CD4-positive, alpha-beta memory T cell (primary cell): ENCODE results near the gene TOP3B. TPM values are rescaled to one million over a fixed set of nuclear protein-coding genes. Genes with fewer than 3 reads are reported as not detected.

Source experiments
- CTCF ChIA-PET: fragments of 350-600 bp; sonication (Branson Sonifier 250); formaldehyde crosslinking; loops from one replicate; lab custom pipeline; 2021; ENCODE audit warnings: inconsistent platforms; ENCODE audit not compliant: partially characterized antibody; lab: Charles Lee
- POLR2A ChIA-PET: fragments of 350-600 bp; sonication (Branson Sonifier 250); formaldehyde crosslinking; loops from one replicate; lab custom pipeline; 2021; ENCODE audit not compliant: partially characterized antibody; lab: Charles Lee
- DNase-seq, 5 donors: peaks; one replicate each; pipeline versions ENCODE4 v3.0.0 to v3.0.0-alpha.2; 2020 to 2022; ENCODE audit warnings: mixed read lengths in 1 of 5
- H3K27ac ChIP-seq: one replicate; pipeline ENCODE4 v1.7.0; 2013; ENCODE audit warnings: low read depth, low read length
- H3K27me3 ChIP-seq: 2 replicates; pipeline ENCODE4 v1.7.0; 2013; ENCODE audit warnings: mild to moderate bottlenecking, low read length, moderate library complexity; ENCODE audit not compliant: insufficient read depth
- H3K36me3 ChIP-seq: 2 replicates; pipeline ENCODE4 v1.7.0; 2013; ENCODE audit warnings: mild to moderate bottlenecking, low read length, moderate library complexity; ENCODE audit not compliant: insufficient read depth
- H3K4me1 ChIP-seq: 2 replicates; pipeline ENCODE4 v1.7.0; 2013; ENCODE audit warnings: mild to moderate bottlenecking, low read length, moderate library complexity; ENCODE audit not compliant: insufficient read depth
- H3K4me3 ChIP-seq, 2 donors: one replicate each; pipeline ENCODE4 v1.7.0; 2013; ENCODE audit warnings: low read length in 2 of 2, mild to moderate bottlenecking in 1 of 2
- H3K9me3 ChIP-seq, 2 donors: one replicate each; pipeline ENCODE4 v1.7.0; 2013; ENCODE audit warnings: low read length in 2 of 2, control low read depth in 1 of 2; ENCODE audit not compliant: control insufficient read depth in 1 of 2
- H3K27ac Mint-ChIP-seq, 7 donors: one replicate each; pipeline ENCODE4 v1.8.0; 2020 to 2021; ENCODE audit warnings: mixed read lengths in 7 of 7, mild to moderate bottlenecking in 6 of 7, inconsistent platforms in 3 of 7, moderate library complexity in 3 of 7
- H3K27me3 Mint-ChIP-seq, 2 donors: one replicate each; pipeline ENCODE4 v1.8.0; 2020 to 2021; ENCODE audit warnings: mixed read lengths in 2 of 2
- H3K36me3 Mint-ChIP-seq, 2 donors: one replicate each; pipeline ENCODE4 v1.8.0; 2020 to 2021; ENCODE audit warnings: mixed read lengths in 2 of 2, inconsistent platforms in 1 of 2, mild to moderate bottlenecking in 1 of 2
- H3K4me1 Mint-ChIP-seq, 4 donors: one replicate each; pipeline ENCODE4 v1.8.0; 2020 to 2021; ENCODE audit warnings: mixed read lengths in 4 of 4, mild to moderate bottlenecking in 1 of 4
- H3K4me3 Mint-ChIP-seq, 8 donors: one replicate each; pipeline ENCODE4 v1.8.0; 2020 to 2021; ENCODE audit warnings: mixed read lengths in 8 of 8, mild to moderate bottlenecking in 7 of 8, moderate library complexity in 6 of 8, inconsistent platforms in 3 of 8
- H3K9me3 Mint-ChIP-seq, 8 donors: one replicate each; pipeline ENCODE4 v1.8.0; 2020 to 2021; ENCODE audit warnings: mixed read lengths in 8 of 8, mild to moderate bottlenecking in 5 of 8, inconsistent platforms in 3 of 8, moderate library complexity in 1 of 8
- intact Hi-C: fragments of 100-400 bp; cut with micrococcal nuclease; formaldehyde crosslinking; loops from one replicate; pipeline ENCODE4 v1.15.1; 2023
- polyA plus RNA-seq, 2 donors: library from polyadenylated mRNA; unstranded; fragments of 300-500 nt; fragmentation: Illumina TruSeq; gene quantifications; one replicate each; pipeline ENCODE4 v1.2.3, GENCODE V29; 2021
- total RNA-seq, 2 experiments: library from RNA; stranded (reverse); gene quantifications; one replicate each; pipeline ENCODE4 v1.2.3, GENCODE V29; 2021

The TOP3B gene
- total and polyA plus RNA-seq, 4 experiments from 2014 or later = 8.6 to 81.1 (median 46.9) TPM

- no peaks in the 10 kb centered on the region for H3K9me3 Mint-ChIP-seq
- peak overlapping the region in 1 of 7 donors; percentile 46 for H3K27ac Mint-ChIP-seq
- Histone ChIP-seq H3K4me3 (no peak overlapping the region), H3K27me3 (no peaks in the 10 kb centered on the region), H3K36me3 (peaks cover 26% of the 10 kb centered on the region), H3K27ac (no peak overlapping the region), H3K4me1 (no peaks in the 10 kb centered on the region), H3K9me3 (no peaks in the 10 kb centered on the region)
- POLR2A ChIA-PET = no interaction called here
- H3K4me3 Mint-ChIP-seq = no peak overlapping the region
- no peaks in the 10 kb centered on the region for H3K27me3 Mint-ChIP-seq
- CTCF ChIA-PET = interaction anchor here (1.7 kb wide), 1 partner anchor 12 kb away, joined by 4 read pairs; no protein-coding TSS in a partner anchor
- intact Hi-C loops = no loop called here
- DNase-seq = no peak
- H3K36me3 Mint-ChIP-seq = peaks cover 12 to 48% of the 10 kb centered on the region in 2 donors
- H3K4me1 Mint-ChIP-seq = no peaks in the 10 kb centered on the region
These were observed 22.1 kb downstream of the TOP3B start for GRCh38 chr22:21960200-21961126.

GRCh38 chr22:21959274-21960074 is 23.1 kb downstream of the TOP3B start:
- H3K36me3 Mint-ChIP-seq = peaks cover 8 to 40% of the 10 kb centered on the region in 2 donors
- no peak for DNase-seq
- Histone ChIP-seq H3K27ac (no peak overlapping the region), H3K27me3 (no peaks in the 10 kb centered on the region), H3K36me3 (peaks cover 21% of the 10 kb centered on the region), H3K4me3 (no peak overlapping the region), H3K9me3 (no peaks in the 10 kb centered on the region), H3K4me1 (no peaks in the 10 kb centered on the region)
- CTCF ChIA-PET = interaction anchor here (1.7 kb wide), 1 partner anchor 13 kb away, joined by 4 read pairs; no protein-coding TSS in a partner anchor
- H3K27me3 Mint-ChIP-seq = no peaks in the 10 kb centered on the region
- POLR2A ChIA-PET = interaction anchor here (1.0 kb wide), 1 partner anchor 8 kb away, joined by 3 read pairs; no protein-coding TSS in a partner anchor
- H3K9me3 Mint-ChIP-seq = no peaks in the 10 kb centered on the region
- H3K4me1 Mint-ChIP-seq = no peaks in the 10 kb centered on the region
- intact Hi-C loops = no loop called here
- H3K4me3 Mint-ChIP-seq = no peak overlapping the region
- H3K27ac Mint-ChIP-seq = no peak overlapping the region

GRCh38 chr22:21958360-21959273 is 24.0 kb downstream of the TOP3B start:
- H3K27me3 Mint-ChIP-seq = no peaks in the 10 kb centered on the region
- Histone ChIP-seq H3K36me3 (peaks cover 13% of the 10 kb centered on the region), H3K4me1 (no peaks in the 10 kb centered on the region), H3K27ac (no peak overlapping the region), H3K9me3 (no peaks in the 10 kb centered on the region), H3K27me3 (no peaks in the 10 kb centered on the region), H3K4me3 (no peak overlapping the region)
- H3K4me3 Mint-ChIP-seq = no peak overlapping the region
- peak overlapping the region in 1 of 7 donors; percentile 75 for H3K27ac Mint-ChIP-seq
- no peak for DNase-seq
- ChIA-PET POLR2A (interaction anchor here (1.0 kb wide), 1 partner anchor 9 kb away, joined by 3 read pairs; no protein-coding TSS in a partner anchor), CTCF (interaction anchor here (1.7 kb wide), 1 partner anchor 14 kb away, joined by 4 read pairs; no protein-coding TSS in a partner anchor)
- no peaks in the 10 kb centered on the region for H3K4me1 Mint-ChIP-seq
- H3K36me3 Mint-ChIP-seq = peaks cover 8 to 34% of the 10 kb centered on the region in 2 donors
- intact Hi-C loops = no loop called here
- H3K9me3 Mint-ChIP-seq = no peaks in the 10 kb centered on the region

- peak within 1 kb of the TSS; percentile 37 to 70 for H3K4me3 ChIP-seq
- Mint-ChIP-seq H3K27ac (peak within 1 kb of the TSS; percentile 46 to 86 (median 77)), H3K4me3 (peak within 1 kb of the TSS; percentile 82 to 90 (median 85)), H3K4me1 (peaks cover 8 to 28% (median 11%) of the 10 kb centered on the region in 4 donors), H3K9me3 (no peaks in the 10 kb centered on the region), H3K27me3 (no peaks in the 10 kb centered on the region), H3K36me3 (no peaks in the 10 kb centered on the region)
- intact Hi-C loops = loop anchor here (2.0 kb wide), 3 partner anchors 14 to 240 kb away; partner anchors contain the start of gene MAPK1
- ChIA-PET CTCF (interaction anchor here (0.8 to 7.1 kb wide), 7 partner anchors 10 to 240 kb away, joined by 3 to 85 read pairs (median 4); no protein-coding TSS in a partner anchor), POLR2A (interaction anchor here (0.8 to 2.1 kb wide), 5 partner anchors 10 to 217 kb away, joined by 3 to 21 read pairs (median 4); partner anchors contain the start of gene TOP3B)
- DNase-seq = peak; percentile 80 to 96 (median 91)
- no peaks in the 10 kb centered on the region for H3K9me3 ChIP-seq
- no peaks in the 10 kb centered on the region for H3K27me3 ChIP-seq
- peaks cover 24% of the 10 kb centered on the region for H3K4me1 ChIP-seq
- peak within 1 kb of the TSS; percentile 46 for H3K27ac ChIP-seq
- H3K36me3 ChIP-seq = no peaks in the 10 kb centered on the region
These were observed 29.7 kb downstream of the TOP3B start, which contains the start of gene PPM1F for GRCh38 chr22:21952586-21953571. TSS of gene PPM1F (minus strand) at chr22:21952848. CDS start at chr22:21946048, 6,800 bp downstream.

- peaks cover 11 to 31% (median 12%) of the 10 kb centered on the region in 4 donors for H3K4me1 Mint-ChIP-seq
- peak overlapping the region; percentile 37 to 70 for H3K4me3 ChIP-seq
- no peaks in the 10 kb centered on the region for H3K36me3 Mint-ChIP-seq
- H3K9me3 ChIP-seq = no peaks in the 10 kb centered on the region
- DNase-seq = no peak
- H3K27me3 ChIP-seq = no peaks in the 10 kb centered on the region
- peak overlapping the region; percentile 82 to 90 (median 85) for H3K4me3 Mint-ChIP-seq
- ChIA-PET POLR2A (interaction anchor here (1.2 to 2.1 kb wide), 3 partner anchors 13 to 186 kb away, joined by 3 to 21 read pairs (median 6); partner anchors contain the start of gene TOP3B), CTCF (interaction anchor here (0.8 to 7.1 kb wide), 4 partner anchors 10 to 16 kb away, joined by 4 to 85 read pairs (median 6); no protein-coding TSS in a partner anchor)
- peak overlapping the region; percentile 46 for H3K27ac ChIP-seq
- intact Hi-C loops = loop anchor here (2.0 kb wide), 3 partner anchors 13 to 239 kb away; partner anchors contain the start of gene MAPK1
- H3K27ac Mint-ChIP-seq = peak overlapping the region in 5 of 7 donors; percentile 34 to 86 (median 62)
- H3K27me3 Mint-ChIP-seq = no peaks in the 10 kb centered on the region
- H3K9me3 Mint-ChIP-seq = no peaks in the 10 kb centered on the region
- peaks cover 32% of the 10 kb centered on the region for H3K4me1 ChIP-seq
- no peaks in the 10 kb centered on the region for H3K36me3 ChIP-seq
These were observed 30.6 kb downstream of the TOP3B start for GRCh38 chr22:21951931-21952465.
